GM19035 (cell line): Measurements from ENCODE around the gene GLDC.
"Not testable (repeated sequence)": the region's sequence is repeated elsewhere in the genome, so short reads cannot be mapped to it uniquely, and the experiment has no call there.

Source experiments
- ATAC-seq: cut with Tn5 transposase; IDR thresholded peaks from one replicate; pipeline ENCODE4 v1.9.1; 2021; ENCODE audit not compliant: unreplicated experiment

The GLDC gene

GRCh38 chr9:6645355-6646292, at the start of gene GLDC:
GLDC (minus strand) TSS chr9:6645729; CDS start chr9:6645499, 230 bp downstream.
- peak; percentile 91 for ATAC-seq

- no peak for ATAC-seq
Observed at GRCh38 chr9:6692881-6693361, 47.4 kb upstream of the GLDC start.

GRCh38 chr9:6692433-6692832, 46.9 kb upstream of the GLDC start:
- ATAC-seq: no peak

GRCh38 chr9:6690675-6691070, 45.1 kb upstream of the GLDC start:
- not testable (repeated sequence) for ATAC-seq

- no peak for ATAC-seq
Observed at GRCh38 chr9:6689893-6690674, 44.6 kb upstream of the GLDC start.

- ATAC-seq: no peak
Observed at GRCh38 chr9:6687180-6687579, 41.7 kb upstream of the GLDC start.

GRCh38 chr9:6686396-6686795, 40.9 kb upstream of the GLDC start:
- no peak for ATAC-seq

GRCh38 chr9:6681957-6682501, 36.5 kb upstream of the GLDC start:
- no peak for ATAC-seq

- peak; percentile 74 for ATAC-seq
Observed at GRCh38 chr9:6681147-6681956, 35.8 kb upstream of the GLDC start.

- peak; percentile 27 for ATAC-seq
Observed at GRCh38 chr9:6680797-6681146, 35.2 kb upstream of the GLDC start.

GRCh38 chr9:6677803-6678202, 32.3 kb upstream of the GLDC start:
- no peak for ATAC-seq

GRCh38 chr9:6676254-6676921, 30.9 kb upstream of the GLDC start:
- ATAC-seq: no peak

- no peak for ATAC-seq
Observed at GRCh38 chr9:6675268-6675667, 29.7 kb upstream of the GLDC start.

GRCh38 chr9:6673326-6674025, 27.9 kb upstream of the GLDC start:
- no peak for ATAC-seq

GRCh38 chr9:6672118-6672517, 26.6 kb upstream of the GLDC start:
- no peak for ATAC-seq

- no peak for ATAC-seq
Observed at GRCh38 chr9:6671416-6671815, 25.9 kb upstream of the GLDC start.

GRCh38 chr9:6669881-6670280, 24.4 kb upstream of the GLDC start:
- ATAC-seq: no peak

GRCh38 chr9:6667633-6668280, 22.2 kb upstream of the GLDC start:
- ATAC-seq: no peak

- ATAC-seq: no peak
Observed at GRCh38 chr9:6667080-6667479, 21.6 kb upstream of the GLDC start.
